GM23338 (cell line): ENCODE measurements around the gene TCP11. TPM values are rescaled to one million over a fixed set of nuclear protein-coding genes. Genes with fewer than 3 reads are reported as not detected.

Experiments
- ATAC-seq: fragments of 200-7000 bp; cut with Tn5 transposase; 3 replicates; pipeline ENCODE4 v1.9.1; 2020
- DNase-seq: peaks from one replicate; pipeline ENCODE4 v3.0.0-alpha.2; 2015; ENCODE audit warnings: low spot score
- H2AFZ ChIP-seq: fragments of 200-600 bp; sonication (generic); 2 replicates; pipeline ENCODE4 v1.8.0; 2016; ENCODE audit warnings: antibody characterized with exemption, mild to moderate bottlenecking, moderate library complexity
- H3F3A ChIP-seq: fragments of 200-600 bp; sonication (generic); replicated peaks from 2 replicates; pipeline ENCODE4 v1.8.0; 2017; ENCODE audit warnings: antibody characterized with exemption, mixed run types, low read depth
- H3K27ac ChIP-seq: fragments of 200-600 bp; sonication (generic); 2 replicates; pipeline ENCODE4 v1.6.1; 2016; ENCODE audit warnings: low read depth
- H3K27me3 ChIP-seq: fragments of 200-600 bp; sonication (generic); 2 replicates; pipeline ENCODE4 v1.8.0; 2016; ENCODE audit warnings: mild to moderate bottlenecking, mixed run types, moderate library complexity; ENCODE audit not compliant: insufficient read depth
- H3K36me3 ChIP-seq: fragments of 200-600 bp; sonication (generic); 2 replicates; pipeline ENCODE4 v1.8.0; 2016; ENCODE audit warnings: mild to moderate bottlenecking; ENCODE audit not compliant: insufficient read depth
- H3K4me1 ChIP-seq: fragments of 200-600 bp; sonication (generic); 2 replicates; pipeline ENCODE4 v1.8.0; 2016; ENCODE audit warnings: mild to moderate bottlenecking, moderate library complexity; ENCODE audit not compliant: insufficient read depth
- H3K4me2 ChIP-seq: fragments of 200-600 bp; sonication (generic); 2 replicates; pipeline ENCODE4 v1.7.1; 2017; ENCODE audit warnings: mixed run types
- H3K4me3 ChIP-seq: fragments of 200-600 bp; sonication (generic); 2 replicates; pipeline ENCODE4 v1.6.1; 2016; ENCODE audit warnings: mixed run types
- H3K79me2 ChIP-seq: fragments of 200-600 bp; sonication (generic); replicated peaks from 2 replicates; pipeline ENCODE4 v1.8.0; 2017; ENCODE audit warnings: mild to moderate bottlenecking; ENCODE audit not compliant: insufficient read depth
- H3K9me2 ChIP-seq: fragments of 200-600 bp; sonication (generic); 2 replicates; pipeline ENCODE4 v1.8.0; 2017; ENCODE audit not compliant: insufficient read depth
- H4K20me1 ChIP-seq: fragments of 200-600 bp; sonication (generic); replicated peaks from 2 replicates; pipeline ENCODE4 v1.8.0; 2017; ENCODE audit warnings: mild to moderate bottlenecking; ENCODE audit not compliant: insufficient read depth
- H3K27ac Mint-ChIP-seq: 2 replicates; pipeline ENCODE4 v1.8.0; 2020; ENCODE audit warnings: inconsistent platforms, mild to moderate bottlenecking, moderate library complexity, mixed read lengths
- H3K27me3 Mint-ChIP-seq: 3 replicates; pipeline ENCODE4 v1.8.0; 2022; ENCODE audit warnings: low read depth, mild to moderate bottlenecking, moderate library complexity, mixed read lengths, inconsistent platforms; ENCODE audit not compliant: insufficient read depth, poor library complexity
- H3K36me3 Mint-ChIP-seq: 3 replicates; pipeline ENCODE4 v1.8.0; 2021; ENCODE audit warnings: low read depth, mild to moderate bottlenecking, inconsistent platforms, moderate library complexity, mixed read lengths
- H3K4me1 Mint-ChIP-seq: 3 replicates; pipeline ENCODE4 v1.8.0; 2020; ENCODE audit warnings: mild to moderate bottlenecking, inconsistent platforms, mixed read lengths
- H3K4me3 Mint-ChIP-seq: 3 replicates; pipeline ENCODE4 v1.8.0; 2021; ENCODE audit warnings: moderate library complexity, mild to moderate bottlenecking, inconsistent platforms, mixed read lengths
- H3K9me3 Mint-ChIP-seq: 3 replicates; pipeline ENCODE4 v1.8.0; 2020; ENCODE audit warnings: moderate library complexity, mild to moderate bottlenecking, inconsistent platforms, mixed read lengths
- CREB1 ChIP-seq: fragments of 250-450 bp; sonication (Bioruptor Pico); IDR thresholded peaks from 2 replicates; pipeline ENCODE4 v1.5.0; 2020; ENCODE audit warnings: low read depth, mild to moderate bottlenecking, moderate library complexity
- CTCF ChIP-seq, 2 experiments: fragments of 200-600 bp in 1 of 2; sonication (generic) in 1 of 2; conservative IDR thresholded peaks; 2 replicates each; pipeline versions ENCODE4 v1.5.1 to v1.6.1; 2016 to 2017; ENCODE audit warnings: antibody characterized with exemption in 2 of 2, low read depth in 2 of 2, mild to moderate bottlenecking in 2 of 2, moderate library complexity in 1 of 2
- EZH2phosphoT487 ChIP-seq: fragments of 200-600 bp; sonication (generic); IDR thresholded peaks from one replicate; pipeline ENCODE4 v1.8.1; 2018; ENCODE audit warnings: antibody characterized with exemption; ENCODE audit not compliant: unreplicated experiment
- JUNB ChIP-seq: IDR thresholded peaks from one replicate; pipeline ENCODE4 v1.6.1; 2016; ENCODE audit warnings: antibody characterized with exemption; ENCODE audit not compliant: unreplicated experiment
- POLR2AphosphoS5 ChIP-seq: IDR thresholded peaks from 2 replicates; pipeline ENCODE4 v1.6.1; 2016; ENCODE audit warnings: antibody characterized with exemption, low read depth
- STAT1 ChIP-seq: IDR thresholded peaks from one replicate; pipeline ENCODE4 v1.6.1; 2016; ENCODE audit warnings: antibody characterized with exemption; ENCODE audit not compliant: unreplicated experiment
- ZNF114 ChIP-seq: fragments of 250-450 bp; sonication (Bioruptor Pico); IDR thresholded peaks from 2 replicates; pipeline ENCODE4 v1.5.0; 2020; ENCODE audit warnings: mild to moderate bottlenecking, moderate library complexity
- ZNF462 ChIP-seq: fragments of 250-450 bp; sonication (Bioruptor Pico); IDR thresholded peaks from 2 replicates; pipeline ENCODE4 v1.5.0; 2020; ENCODE audit warnings: mild to moderate bottlenecking, moderate library complexity
- polyA plus RNA-seq: library from polyadenylated mRNA; unstranded; fragments of >200 nt; fragmentation: Nextera tagmentation; extraction: Ambion mirVana; gene quantifications from 2 replicates; pipeline ENCODE4 v1.2.1, GENCODE V29; 2016
- total RNA-seq: library from RNA; depleted of rRNA; stranded (reverse); fragments of >200 nt; shearing (Covaris generic); gene quantifications from 2 replicates; pipeline ENCODE4 v1.2.3, GENCODE V29; 2014
- TF ChIP-seq, protein P1 (sequence below): IDR thresholded peaks from 2 replicates; pipeline ENCODE4 v1.6.1; 2016; ENCODE audit warnings: antibody characterized with exemption

Gene TCP11
- total and polyA plus RNA-seq, 2 experiments from 2014 or later, result not detected

GRCh38 chr6:35181308-35181932 is 40.3 kb upstream of the TCP11 start:
- H4K20me1 ChIP-seq, result no peaks in the 10 kb centered on the region; the same call in 1 of the 2 replicates
- H2AFZ ChIP-seq, result peak overlapping the region; percentile 96
- no peaks in the 10 kb centered on the region; the same call in 1 of the 2 replicates for H3K4me1 ChIP-seq
- H3K9me2 ChIP-seq, result no peaks in the 10 kb centered on the region
- DNase-seq, result no peak
- Mint-ChIP-seq H3K36me3 (no peaks in the 10 kb centered on the region), H3K9me3 (no peaks in the 10 kb centered on the region), H3K4me3 (no peak overlapping the region), H3K27me3 (peaks cover 9% of the 10 kb centered on the region), H3K27ac (no peak overlapping the region), H3K4me1 (peaks cover 15% of the 10 kb centered on the region)
- TF ChIP-seq STAT1 (no peak), JUNB (no peak), ZNF114 (CRISPR knock-in tag) (no peak)
- TF ChIP-seq, protein P1, sequence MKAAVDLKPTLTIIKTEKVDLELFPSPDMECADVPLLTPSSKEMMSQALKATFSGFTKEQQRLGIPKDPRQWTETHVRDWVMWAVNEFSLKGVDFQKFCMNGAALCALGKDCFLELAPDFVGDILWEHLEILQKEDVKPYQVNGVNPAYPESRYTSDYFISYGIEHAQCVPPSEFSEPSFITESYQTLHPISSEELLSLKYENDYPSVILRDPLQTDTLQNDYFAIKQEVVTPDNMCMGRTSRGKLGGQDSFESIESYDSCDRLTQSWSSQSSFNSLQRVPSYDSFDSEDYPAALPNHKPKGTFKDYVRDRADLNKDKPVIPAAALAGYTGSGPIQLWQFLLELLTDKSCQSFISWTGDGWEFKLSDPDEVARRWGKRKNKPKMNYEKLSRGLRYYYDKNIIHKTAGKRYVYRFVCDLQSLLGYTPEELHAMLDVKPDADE, result no peak
- no peaks in the 10 kb centered on the region for H3K79me2 ChIP-seq
- no peak overlapping the region for H3K4me2 ChIP-seq
- H3K27ac ChIP-seq, result no peak overlapping the region
- H3K4me3 ChIP-seq, result no peak overlapping the region
- ATAC-seq, result no peak
- peaks cover 27% of the 10 kb centered on the region for H3K27me3 ChIP-seq
- no peaks in the 10 kb centered on the region for H3K36me3 ChIP-seq
- peaks cover 8% of the 10 kb centered on the region; the same call in 1 of the 2 replicates for H3F3A ChIP-seq

- no peaks in the 10 kb centered on the region; the same call in 1 of the 2 replicates for H3K4me1 ChIP-seq
- H3K36me3 Mint-ChIP-seq, result no peaks in the 10 kb centered on the region
- no peak for ATAC-seq
- TF ChIP-seq EZH2phosphoT487 (no peak), ZNF462 (CRISPR knock-in tag) (no peak), JUNB (no peak), ZNF114 (CRISPR knock-in tag) (no peak), POLR2AphosphoS5 (no peak), CTCF (conservative IDR thresholded peaks at IDR 0.05; ENCODE audit: low read depth in 2 of 2) (no peak), CREB1 (CRISPR knock-in tag) (no peak)
- TF ChIP-seq, protein P1, result no peak
These were observed 38.9 kb upstream of the TCP11 start for GRCh38 chr6:35179901-35180535.

More at GRCh38 chr6:35179901-35180535, 38.9 kb upstream of the TCP11 start:
- H3F3A ChIP-seq, result peaks cover 8% of the 10 kb centered on the region; the same call in 1 of the 2 replicates
- H2AFZ ChIP-seq, result no peak overlapping the region
- no peaks in the 10 kb centered on the region for H3K79me2 ChIP-seq
- no peak overlapping the region for H3K27ac ChIP-seq
- Mint-ChIP-seq H3K27ac (no peak overlapping the region), H3K9me3 (no peaks in the 10 kb centered on the region), H3K27me3 (peaks cover 6% of the 10 kb centered on the region), H3K4me1 (peaks cover 14% of the 10 kb centered on the region), H3K4me3 (no peak overlapping the region)
- no peaks in the 10 kb centered on the region for H3K9me2 ChIP-seq
- no peak overlapping the region for H3K4me3 ChIP-seq
- DNase-seq, result no peak
- no peaks in the 10 kb centered on the region; the same call in 1 of the 2 replicates for H4K20me1 ChIP-seq
- no peaks in the 10 kb centered on the region for H3K36me3 ChIP-seq
- peaks cover 27% of the 10 kb centered on the region for H3K27me3 ChIP-seq
- H3K4me2 ChIP-seq, result no peak overlapping the region
